K562 (cell line): ENCODE data around the gene MRM3. TPM values are rescaled to one million over a fixed set of nuclear protein-coding genes. Genes with fewer than 3 reads are reported as not detected.
A peak's percentile ranks its signal among the peaks of the same experiment; 100 is the strongest.

ENCODE experiments used
- ATF7 ChIP-seq: fragments of 450-650 bp; IDR thresholded peaks from 2 replicates; pipeline ENCODE4 v1.7.1; 2014; ENCODE audit warnings: mild to moderate bottlenecking, moderate library complexity
- CCNT2 ChIP-seq: IDR thresholded peaks from 2 replicates; pipeline ENCODE4 v1.6.1; 2011; ENCODE audit warnings: borderline replicate concordance, low read depth, mild to moderate bottlenecking, moderate library complexity, mixed read lengths, low read length; ENCODE audit not compliant: insufficient read length; ENCODE audit errors: extremely low read depth
- ETV5 ChIP-seq: sonication (generic); formaldehyde crosslinking; IDR thresholded peaks from 2 replicates; pipeline ENCODE4 v1.4.0; 2020; ENCODE audit warnings: low read depth, mild to moderate bottlenecking, missing genetic modification reagents
- FUS ChIP-seq: fragments of 200-400 bp; formaldehyde crosslinking; optimal IDR thresholded peaks from 2 replicates; pipeline ENCODE3; 2017; ENCODE audit warnings: low read depth, low read length
- KDM4B ChIP-seq, 2 experiments: fragments of 450-650 bp in 1 of 2; sonication (generic) in 1 of 2; IDR thresholded peaks; 2 replicates each; pipeline ENCODE4 v1.6.1; 2016 to 2017; ENCODE audit warnings: borderline replicate concordance in 2 of 2, antibody characterized with exemption in 1 of 2, low read depth in 1 of 2, mild to moderate bottlenecking in 1 of 2
- KDM5B ChIP-seq: fragments of 200-600 bp; sonication (generic); IDR thresholded peaks from 2 replicates; pipeline ENCODE4 v1.6.1; 2012; ENCODE audit warnings: low read depth, mild to moderate bottlenecking, moderate library complexity, low read length, control low read depth, inconsistent platforms; ENCODE audit not compliant: insufficient replicate concordance
- MBD2 ChIP-seq: sonication (generic); IDR thresholded peaks from 2 replicates; pipeline ENCODE4 v1.6.1; 2016; ENCODE audit warnings: low read depth, borderline replicate concordance
- MCM3 ChIP-seq: fragments of 450-650 bp; IDR thresholded peaks from 2 replicates; pipeline ENCODE4 v1.6.1; 2016
- POLR2G ChIP-seq: fragments of 200-400 bp; formaldehyde crosslinking; IDR thresholded peaks from 2 replicates; pipeline ENCODE4 v1.6.1; 2017; ENCODE audit warnings: low read depth, mild to moderate bottlenecking, antibody characterized with exemption, low read length, moderate library complexity
- POLR2H ChIP-seq: IDR thresholded peaks from 2 replicates; pipeline ENCODE4 v1.6.1; 2016; ENCODE audit warnings: missing genetic modification characterization, low read depth, mild to moderate bottlenecking, control low read depth, missing compliant biosample characterization, moderate library complexity
- PTRF ChIP-seq: fragments of 450-650 bp; IDR thresholded peaks from 2 replicates; pipeline ENCODE4 v1.6.1; 2016; ENCODE audit warnings: mild to moderate bottlenecking, missing genetic modification characterization, missing compliant biosample characterization
- RBM25 ChIP-seq: fragments of 200-400 bp; formaldehyde crosslinking; IDR thresholded peaks from 2 replicates; pipeline ENCODE4 v1.6.1; 2018; ENCODE audit warnings: low read length, low read depth, moderate library complexity; ENCODE audit not compliant: severe bottlenecking
- SNIP1 ChIP-seq: fragments of 450-650 bp; IDR thresholded peaks from 2 replicates; pipeline ENCODE4 v1.7.1; 2017; ENCODE audit warnings: low read depth, mild to moderate bottlenecking
- SP1 ChIP-seq: sonication (generic); formaldehyde crosslinking; IDR thresholded peaks from 2 replicates; pipeline ENCODE4 v1.8.1; 2022; ENCODE audit warnings: mild to moderate bottlenecking, missing genetic modification reagents
- SREBF2 ChIP-seq: sonication (generic); formaldehyde crosslinking; IDR thresholded peaks from 2 replicates; pipeline ENCODE4 v1.4.0; 2020; ENCODE audit warnings: mild to moderate bottlenecking, missing genetic modification reagents
- polyA plus RNA-seq, 8 experiments: library from polyadenylated mRNA; depleted of rRNA in 4 of 8; stranded (reverse) in 5 of 8; unstranded in 3 of 8; fragments of >200 nt; fragmentation: Nextera tagmentation in 2 of 8; fragmentation: Illumina TruSeq in 1 of 8; extraction: Ambion mirVana in 2 of 8; extraction: Trizol in 1 of 8; gene quantifications; 2 replicates each; pipeline versions ENCODE4 v1.2.1 to v1.2.3, GENCODE V29; 2011 to 2014; ENCODE audit warnings: inconsistent platforms in 1 of 8, missing spikeins in 1 of 8
- total RNA-seq, 7 experiments: library from RNA; depleted of rRNA in 6 of 7; stranded (reverse); fragments of >200 nt in 6 of 7; fragmentation: Illumina TruSeq in 2 of 7; extraction: Trizol in 2 of 7; gene quantifications; 2 replicates each; pipeline versions ENCODE4 v1.2.1 to v1.2.3, GENCODE V29; 2011 to 2021; ENCODE audit warnings: low replicate concordance in 1 of 7
- TF ChIP-seq, protein P1 (sequence below): fragments of 450-650 bp; IDR thresholded peaks from 2 replicates; pipeline ENCODE4 v1.6.1; 2016; ENCODE audit warnings: mild to moderate bottlenecking, moderate library complexity

The MRM3 gene
- total and polyA plus RNA-seq, 9 of the 15 experiments (the other 6 are each of a cell fraction or from before 2014, with no cell fraction given): 2.4 to 24.8 (median 18.3) TPM

- TF ChIP-seq, protein P1, sequence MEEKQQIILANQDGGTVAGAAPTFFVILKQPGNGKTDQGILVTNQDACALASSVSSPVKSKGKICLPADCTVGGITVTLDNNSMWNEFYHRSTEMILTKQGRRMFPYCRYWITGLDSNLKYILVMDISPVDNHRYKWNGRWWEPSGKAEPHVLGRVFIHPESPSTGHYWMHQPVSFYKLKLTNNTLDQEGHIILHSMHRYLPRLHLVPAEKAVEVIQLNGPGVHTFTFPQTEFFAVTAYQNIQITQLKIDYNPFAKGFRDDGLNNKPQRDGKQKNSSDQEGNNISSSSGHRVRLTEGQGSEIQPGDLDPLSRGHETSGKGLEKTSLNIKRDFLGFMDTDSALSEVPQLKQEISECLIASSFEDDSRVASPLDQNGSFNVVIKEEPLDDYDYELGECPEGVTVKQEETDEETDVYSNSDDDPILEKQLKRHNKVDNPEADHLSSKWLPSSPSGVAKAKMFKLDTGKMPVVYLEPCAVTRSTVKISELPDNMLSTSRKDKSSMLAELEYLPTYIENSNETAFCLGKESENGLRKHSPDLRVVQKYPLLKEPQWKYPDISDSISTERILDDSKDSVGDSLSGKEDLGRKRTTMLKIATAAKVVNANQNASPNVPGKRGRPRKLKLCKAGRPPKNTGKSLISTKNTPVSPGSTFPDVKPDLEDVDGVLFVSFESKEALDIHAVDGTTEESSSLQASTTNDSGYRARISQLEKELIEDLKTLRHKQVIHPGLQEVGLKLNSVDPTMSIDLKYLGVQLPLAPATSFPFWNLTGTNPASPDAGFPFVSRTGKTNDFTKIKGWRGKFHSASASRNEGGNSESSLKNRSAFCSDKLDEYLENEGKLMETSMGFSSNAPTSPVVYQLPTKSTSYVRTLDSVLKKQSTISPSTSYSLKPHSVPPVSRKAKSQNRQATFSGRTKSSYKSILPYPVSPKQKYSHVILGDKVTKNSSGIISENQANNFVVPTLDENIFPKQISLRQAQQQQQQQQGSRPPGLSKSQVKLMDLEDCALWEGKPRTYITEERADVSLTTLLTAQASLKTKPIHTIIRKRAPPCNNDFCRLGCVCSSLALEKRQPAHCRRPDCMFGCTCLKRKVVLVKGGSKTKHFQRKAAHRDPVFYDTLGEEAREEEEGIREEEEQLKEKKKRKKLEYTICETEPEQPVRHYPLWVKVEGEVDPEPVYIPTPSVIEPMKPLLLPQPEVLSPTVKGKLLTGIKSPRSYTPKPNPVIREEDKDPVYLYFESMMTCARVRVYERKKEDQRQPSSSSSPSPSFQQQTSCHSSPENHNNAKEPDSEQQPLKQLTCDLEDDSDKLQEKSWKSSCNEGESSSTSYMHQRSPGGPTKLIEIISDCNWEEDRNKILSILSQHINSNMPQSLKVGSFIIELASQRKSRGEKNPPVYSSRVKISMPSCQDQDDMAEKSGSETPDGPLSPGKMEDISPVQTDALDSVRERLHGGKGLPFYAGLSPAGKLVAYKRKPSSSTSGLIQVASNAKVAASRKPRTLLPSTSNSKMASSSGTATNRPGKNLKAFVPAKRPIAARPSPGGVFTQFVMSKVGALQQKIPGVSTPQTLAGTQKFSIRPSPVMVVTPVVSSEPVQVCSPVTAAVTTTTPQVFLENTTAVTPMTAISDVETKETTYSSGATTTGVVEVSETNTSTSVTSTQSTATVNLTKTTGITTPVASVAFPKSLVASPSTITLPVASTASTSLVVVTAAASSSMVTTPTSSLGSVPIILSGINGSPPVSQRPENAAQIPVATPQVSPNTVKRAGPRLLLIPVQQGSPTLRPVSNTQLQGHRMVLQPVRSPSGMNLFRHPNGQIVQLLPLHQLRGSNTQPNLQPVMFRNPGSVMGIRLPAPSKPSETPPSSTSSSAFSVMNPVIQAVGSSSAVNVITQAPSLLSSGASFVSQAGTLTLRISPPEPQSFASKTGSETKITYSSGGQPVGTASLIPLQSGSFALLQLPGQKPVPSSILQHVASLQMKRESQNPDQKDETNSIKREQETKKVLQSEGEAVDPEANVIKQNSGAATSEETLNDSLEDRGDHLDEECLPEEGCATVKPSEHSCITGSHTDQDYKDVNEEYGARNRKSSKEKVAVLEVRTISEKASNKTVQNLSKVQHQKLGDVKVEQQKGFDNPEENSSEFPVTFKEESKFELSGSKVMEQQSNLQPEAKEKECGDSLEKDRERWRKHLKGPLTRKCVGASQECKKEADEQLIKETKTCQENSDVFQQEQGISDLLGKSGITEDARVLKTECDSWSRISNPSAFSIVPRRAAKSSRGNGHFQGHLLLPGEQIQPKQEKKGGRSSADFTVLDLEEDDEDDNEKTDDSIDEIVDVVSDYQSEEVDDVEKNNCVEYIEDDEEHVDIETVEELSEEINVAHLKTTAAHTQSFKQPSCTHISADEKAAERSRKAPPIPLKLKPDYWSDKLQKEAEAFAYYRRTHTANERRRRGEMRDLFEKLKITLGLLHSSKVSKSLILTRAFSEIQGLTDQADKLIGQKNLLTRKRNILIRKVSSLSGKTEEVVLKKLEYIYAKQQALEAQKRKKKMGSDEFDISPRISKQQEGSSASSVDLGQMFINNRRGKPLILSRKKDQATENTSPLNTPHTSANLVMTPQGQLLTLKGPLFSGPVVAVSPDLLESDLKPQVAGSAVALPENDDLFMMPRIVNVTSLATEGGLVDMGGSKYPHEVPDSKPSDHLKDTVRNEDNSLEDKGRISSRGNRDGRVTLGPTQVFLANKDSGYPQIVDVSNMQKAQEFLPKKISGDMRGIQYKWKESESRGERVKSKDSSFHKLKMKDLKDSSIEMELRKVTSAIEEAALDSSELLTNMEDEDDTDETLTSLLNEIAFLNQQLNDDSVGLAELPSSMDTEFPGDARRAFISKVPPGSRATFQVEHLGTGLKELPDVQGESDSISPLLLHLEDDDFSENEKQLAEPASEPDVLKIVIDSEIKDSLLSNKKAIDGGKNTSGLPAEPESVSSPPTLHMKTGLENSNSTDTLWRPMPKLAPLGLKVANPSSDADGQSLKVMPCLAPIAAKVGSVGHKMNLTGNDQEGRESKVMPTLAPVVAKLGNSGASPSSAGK: peak; percentile 62
- no peak for TF ChIP-seq PTRF (tag)
- TF ChIP-seq CCNT2: peak; percentile 81
- TF ChIP-seq SNIP1: no peak
- 0 out of 2 replicates have a peak, but pooled peaks have one; percentile 24 for TF ChIP-seq ATF7
- 0 out of 2 replicates have a peak, but pooled peaks have one; percentile 25 for TF ChIP-seq MBD2
- TF ChIP-seq KDM5B: peak; percentile 58
- TF ChIP-seq KDM4B (IDR thresholded peaks at IDR 0.05; ENCODE audit: borderline replicate concordance in 2 of 2, low read depth in 1 of 2): peak in 1 of 2 experiments; percentile 15; a peak in 1 of 4 replicates
- TF ChIP-seq SP1: peak; percentile 72
- TF ChIP-seq POLR2H (tag): peak; percentile 58; the same call in 1 of the 2 replicates
- no peak for TF ChIP-seq SREBF2 (CRISPR knock-in tag)
- TF ChIP-seq POLR2G: peak; percentile 88
- TF ChIP-seq FUS: peak; percentile 24
- TF ChIP-seq MCM3: no peak
- TF ChIP-seq RBM25: peak; percentile 19
- 0 out of 2 replicates have a peak, but pooled peaks have one; percentile 35 for TF ChIP-seq ETV5 (CRISPR knock-in tag)
Measured at GRCh38 chr17:752002-752619, 30.0 kb upstream of the MRM3 start, which contains the start of gene GEMIN4 (continued).
